Ishikawa (cell line): Measurements from ENCODE around the gene ATP2A3.

Experiments used
- CEBPB ChIP-seq: IDR thresholded peaks from 2 replicates; pipeline ENCODE4 v1.6.1; 2012
- CREB1 ChIP-seq: IDR thresholded peaks from 2 replicates; pipeline ENCODE4 v1.6.1; 2012; ENCODE audit warnings: low read depth
- EGR1 ChIP-seq: IDR thresholded peaks from 2 replicates; pipeline ENCODE4 v1.6.1; 2012
- EP300 ChIP-seq: IDR thresholded peaks from 2 replicates; pipeline ENCODE4 v1.6.1; 2012; ENCODE audit warnings: borderline replicate concordance
- FOXM1 ChIP-seq: IDR thresholded peaks from 2 replicates; pipeline ENCODE4 v1.6.1; 2012; ENCODE audit warnings: low read depth, borderline replicate concordance
- MAX ChIP-seq: IDR thresholded peaks from 2 replicates; pipeline ENCODE4 v1.6.1; 2012
- NFIC ChIP-seq: IDR thresholded peaks from 2 replicates; pipeline ENCODE4 v1.6.1; 2012
- RAD21 ChIP-seq: IDR thresholded peaks from 2 replicates; pipeline ENCODE4 v1.6.1; 2012; ENCODE audit warnings: low read depth
- REST ChIP-seq: IDR thresholded peaks from 2 replicates; pipeline ENCODE4 v1.6.1; 2012; ENCODE audit warnings: low read depth, mild to moderate bottlenecking
- TAF1 ChIP-seq: IDR thresholded peaks from 2 replicates; pipeline ENCODE4 v1.6.1; 2012; ENCODE audit warnings: low read depth, mild to moderate bottlenecking
- TCF12 ChIP-seq: IDR thresholded peaks from 2 replicates; pipeline ENCODE4 v1.6.1; 2012; ENCODE audit warnings: low read depth
- TEAD4 ChIP-seq: IDR thresholded peaks from 2 replicates; pipeline ENCODE4 v1.6.1; 2012
- YY1 ChIP-seq: IDR thresholded peaks from 2 replicates; pipeline ENCODE4 v1.6.1; 2012; ENCODE audit warnings: low read depth
- ZBTB7A ChIP-seq: IDR thresholded peaks from 2 replicates; pipeline ENCODE4 v1.6.1; 2012; ENCODE audit warnings: low read depth
- TF ChIP-seq, protein P1 (sequence below): IDR thresholded peaks from 2 replicates; pipeline ENCODE4 v1.6.1; 2012

ATP2A3 gene

GRCh38 chr17:3928406-3928805 lies 35.8 kb downstream of the ATP2A3 start:
- no peak for TF ChIP-seq FOXM1
- TF ChIP-seq NFIC: no peak
- TF ChIP-seq RAD21: no peak
- TF ChIP-seq, protein P1, sequence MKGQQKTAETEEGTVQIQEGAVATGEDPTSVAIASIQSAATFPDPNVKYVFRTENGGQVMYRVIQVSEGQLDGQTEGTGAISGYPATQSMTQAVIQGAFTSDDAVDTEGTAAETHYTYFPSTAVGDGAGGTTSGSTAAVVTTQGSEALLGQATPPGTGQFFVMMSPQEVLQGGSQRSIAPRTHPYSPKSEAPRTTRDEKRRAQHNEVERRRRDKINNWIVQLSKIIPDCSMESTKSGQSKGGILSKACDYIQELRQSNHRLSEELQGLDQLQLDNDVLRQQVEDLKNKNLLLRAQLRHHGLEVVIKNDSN: no peak
- TF ChIP-seq CEBPB: no peak
- no peak for TF ChIP-seq EGR1
- no peak for TF ChIP-seq REST
- TF ChIP-seq EP300: no peak
- no peak for TF ChIP-seq TAF1
- no peak for TF ChIP-seq TEAD4
- no peak for TF ChIP-seq YY1
- TF ChIP-seq TCF12: no peak
- TF ChIP-seq ZBTB7A: no peak
- TF ChIP-seq MAX: no peak
- no peak for TF ChIP-seq CREB1

DNA sequence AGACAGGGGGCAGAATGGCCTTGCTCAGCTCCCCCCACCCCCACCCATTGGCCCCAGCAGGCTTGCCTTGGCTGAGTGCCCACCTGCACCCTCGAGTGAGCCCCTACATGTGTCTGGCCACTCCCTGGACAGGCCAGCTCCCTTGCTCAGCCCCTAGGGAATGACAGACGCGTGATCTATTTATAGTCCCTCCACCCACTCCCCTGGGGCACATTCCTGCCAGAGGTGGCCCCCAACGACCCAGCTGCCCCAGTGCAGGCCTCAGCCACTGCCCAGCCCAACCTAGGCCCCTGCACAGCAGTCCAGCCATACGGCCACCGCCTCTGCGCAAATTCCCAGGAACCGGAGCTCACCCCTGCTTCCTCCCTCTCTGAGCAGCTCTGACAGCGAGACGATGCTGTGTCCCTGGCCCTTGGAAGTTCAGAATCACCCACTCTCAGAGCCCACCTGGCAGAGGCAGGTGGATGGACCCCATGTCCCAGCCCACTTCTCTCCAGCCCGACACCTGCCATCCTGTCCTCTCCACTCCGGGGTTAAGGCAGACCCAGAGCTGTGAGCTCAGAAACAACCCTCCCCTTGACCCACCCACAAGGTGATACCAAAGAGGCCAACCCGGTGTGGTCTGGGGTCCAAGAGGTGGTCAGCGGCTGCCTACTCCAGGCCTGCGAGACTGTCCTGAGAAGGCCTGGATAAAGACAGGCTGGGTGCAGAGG lies 36.5 kb downstream of the ATP2A3 start:
- TF ChIP-seq NFIC (0 out of 2 replicates have a peak, but pooled peaks have one; percentile 7), TCF12 (no peak)

- TF ChIP-seq ZBTB7A (no peak), TEAD4 (no peak), EP300 (no peak), NFIC (no peak), REST (no peak), TCF12 (no peak)
Observed at GRCh38 chr17:3926860-3927627, 37.2 kb downstream of the ATP2A3 start.

DNA sequence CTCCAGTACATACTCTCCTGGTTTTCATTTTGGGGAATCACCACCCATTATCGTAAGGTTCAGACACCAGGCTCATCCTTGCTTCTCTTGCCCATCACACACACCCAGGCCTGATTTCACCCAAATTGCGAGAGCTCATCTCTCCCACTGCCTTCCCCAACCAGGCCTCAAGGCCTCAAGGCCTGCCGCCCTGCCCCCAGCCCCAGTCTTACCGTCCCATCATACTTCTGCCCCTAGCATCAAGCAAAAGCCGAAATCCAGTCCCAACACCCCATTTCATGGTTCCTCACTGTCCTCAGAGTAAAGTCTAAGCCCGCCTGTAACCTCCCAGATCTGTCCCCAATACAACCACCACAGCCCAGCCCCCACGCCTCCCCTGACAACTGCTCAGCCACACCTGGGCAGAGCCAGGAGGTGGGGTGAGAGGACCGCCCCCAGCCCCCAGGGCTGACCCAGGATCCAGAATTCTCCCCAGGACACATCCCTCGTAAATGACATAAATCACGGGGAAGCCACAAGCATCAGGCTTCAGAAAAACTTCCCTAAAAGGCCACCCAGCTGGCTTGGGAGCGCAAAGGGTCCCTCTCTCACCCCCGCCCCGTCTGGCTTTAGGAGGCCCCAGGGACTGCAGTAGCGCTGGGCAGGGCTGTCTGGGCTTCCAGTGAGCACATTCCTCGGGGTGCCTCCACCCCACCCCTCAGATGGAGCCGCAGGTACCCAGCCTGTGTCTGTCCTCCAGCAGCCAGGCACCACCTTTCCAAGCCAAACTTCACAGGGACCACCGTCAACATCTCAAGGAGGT lies 38.4 kb downstream of the ATP2A3 start:
- TF ChIP-seq CREB1: no peak
- no peak for TF ChIP-seq TAF1
- TF ChIP-seq REST: no peak
- TF ChIP-seq CEBPB: no peak
- TF ChIP-seq TEAD4: no peak
- TF ChIP-seq TCF12: no peak
- TF ChIP-seq YY1: no peak
- TF ChIP-seq MAX: no peak
- TF ChIP-seq NFIC: no peak
- TF ChIP-seq EP300: no peak
- TF ChIP-seq, protein P1: no peak
- TF ChIP-seq FOXM1: no peak
- no peak for TF ChIP-seq EGR1
- TF ChIP-seq ZBTB7A: no peak
